GM23338 (cell line): Measurements from ENCODE around the gene CENPP.

Experiments
- CREB1 ChIP-seq: fragments of 250-450 bp; sonication (Bioruptor Pico); IDR thresholded peaks from 2 replicates; pipeline ENCODE4 v1.5.0; 2020; ENCODE audit warnings: low read depth, mild to moderate bottlenecking, moderate library complexity
- EZH2 ChIP-seq: fragments of 200-600 bp; sonication (generic); IDR thresholded peaks from one replicate; pipeline ENCODE4 v1.8.0; 2017; ENCODE audit warnings: antibody characterized with exemption, mild to moderate bottlenecking, low read depth; ENCODE audit not compliant: unreplicated experiment
- EZH2phosphoT487 ChIP-seq: fragments of 200-600 bp; sonication (generic); IDR thresholded peaks from one replicate; pipeline ENCODE4 v1.8.1; 2018; ENCODE audit warnings: antibody characterized with exemption; ENCODE audit not compliant: unreplicated experiment
- JUNB ChIP-seq: IDR thresholded peaks from one replicate; pipeline ENCODE4 v1.6.1; 2016; ENCODE audit warnings: antibody characterized with exemption; ENCODE audit not compliant: unreplicated experiment
- NANOG ChIP-seq: IDR thresholded peaks from 2 replicates; pipeline ENCODE4 v1.6.1; 2016; ENCODE audit warnings: antibody characterized with exemption, borderline replicate concordance
- POLR2AphosphoS5 ChIP-seq: IDR thresholded peaks from 2 replicates; pipeline ENCODE4 v1.6.1; 2016; ENCODE audit warnings: antibody characterized with exemption, low read depth
- STAT1 ChIP-seq: IDR thresholded peaks from one replicate; pipeline ENCODE4 v1.6.1; 2016; ENCODE audit warnings: antibody characterized with exemption; ENCODE audit not compliant: unreplicated experiment
- TF ChIP-seq, protein P1 (sequence below): IDR thresholded peaks from 2 replicates; pipeline ENCODE4 v1.6.1; 2016; ENCODE audit warnings: antibody characterized with exemption
- TF ChIP-seq, protein P2 (sequence below), 2 experiments: fragments of 200-600 bp in 1 of 2; sonication (generic) in 1 of 2; conservative IDR thresholded peaks; 2 replicates each; pipeline versions ENCODE4 v1.5.1 to v1.6.1; 2016 to 2017; ENCODE audit warnings: antibody characterized with exemption in 2 of 2, low read depth in 2 of 2, mild to moderate bottlenecking in 2 of 2, moderate library complexity in 1 of 2
- TF ChIP-seq, protein P3 (sequence below): IDR thresholded peaks from one replicate; pipeline ENCODE4 v1.6.1; 2018; ENCODE audit warnings: antibody characterized with exemption; ENCODE audit not compliant: unreplicated experiment
- TF ChIP-seq, protein P4 (sequence below): fragments of 250-450 bp; sonication (Bioruptor Pico); IDR thresholded peaks from 2 replicates; pipeline ENCODE4 v1.5.0; 2020; ENCODE audit warnings: mild to moderate bottlenecking, moderate library complexity

DNA sequence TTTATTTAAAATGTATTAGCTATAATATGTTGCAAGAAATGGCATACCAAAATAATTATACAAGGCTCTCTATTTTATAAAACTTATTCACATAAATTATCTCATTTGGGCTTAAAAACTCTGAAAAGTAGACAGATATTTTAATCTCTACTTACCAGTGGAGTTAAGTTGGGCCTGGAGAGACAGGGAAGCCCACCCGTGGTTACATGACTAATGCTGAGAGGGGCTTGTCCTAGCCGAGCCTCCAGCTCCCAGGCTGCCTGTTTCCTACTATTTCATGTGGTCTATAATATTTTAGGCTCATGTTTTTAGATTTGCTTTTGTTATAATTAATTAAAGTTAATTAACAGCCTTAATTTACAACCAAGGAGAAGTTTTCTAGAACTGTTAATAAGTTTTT, 177.4 kb downstream of the CENPP start:
- TF ChIP-seq, protein P1, sequence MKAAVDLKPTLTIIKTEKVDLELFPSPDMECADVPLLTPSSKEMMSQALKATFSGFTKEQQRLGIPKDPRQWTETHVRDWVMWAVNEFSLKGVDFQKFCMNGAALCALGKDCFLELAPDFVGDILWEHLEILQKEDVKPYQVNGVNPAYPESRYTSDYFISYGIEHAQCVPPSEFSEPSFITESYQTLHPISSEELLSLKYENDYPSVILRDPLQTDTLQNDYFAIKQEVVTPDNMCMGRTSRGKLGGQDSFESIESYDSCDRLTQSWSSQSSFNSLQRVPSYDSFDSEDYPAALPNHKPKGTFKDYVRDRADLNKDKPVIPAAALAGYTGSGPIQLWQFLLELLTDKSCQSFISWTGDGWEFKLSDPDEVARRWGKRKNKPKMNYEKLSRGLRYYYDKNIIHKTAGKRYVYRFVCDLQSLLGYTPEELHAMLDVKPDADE, result no peak
- TF ChIP-seq, protein P2, sequence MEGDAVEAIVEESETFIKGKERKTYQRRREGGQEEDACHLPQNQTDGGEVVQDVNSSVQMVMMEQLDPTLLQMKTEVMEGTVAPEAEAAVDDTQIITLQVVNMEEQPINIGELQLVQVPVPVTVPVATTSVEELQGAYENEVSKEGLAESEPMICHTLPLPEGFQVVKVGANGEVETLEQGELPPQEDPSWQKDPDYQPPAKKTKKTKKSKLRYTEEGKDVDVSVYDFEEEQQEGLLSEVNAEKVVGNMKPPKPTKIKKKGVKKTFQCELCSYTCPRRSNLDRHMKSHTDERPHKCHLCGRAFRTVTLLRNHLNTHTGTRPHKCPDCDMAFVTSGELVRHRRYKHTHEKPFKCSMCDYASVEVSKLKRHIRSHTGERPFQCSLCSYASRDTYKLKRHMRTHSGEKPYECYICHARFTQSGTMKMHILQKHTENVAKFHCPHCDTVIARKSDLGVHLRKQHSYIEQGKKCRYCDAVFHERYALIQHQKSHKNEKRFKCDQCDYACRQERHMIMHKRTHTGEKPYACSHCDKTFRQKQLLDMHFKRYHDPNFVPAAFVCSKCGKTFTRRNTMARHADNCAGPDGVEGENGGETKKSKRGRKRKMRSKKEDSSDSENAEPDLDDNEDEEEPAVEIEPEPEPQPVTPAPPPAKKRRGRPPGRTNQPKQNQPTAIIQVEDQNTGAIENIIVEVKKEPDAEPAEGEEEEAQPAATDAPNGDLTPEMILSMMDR (conservative IDR thresholded peaks at IDR 0.05; ENCODE audit: low read depth in 2 of 2), result no peak
- TF ChIP-seq, protein P3, sequence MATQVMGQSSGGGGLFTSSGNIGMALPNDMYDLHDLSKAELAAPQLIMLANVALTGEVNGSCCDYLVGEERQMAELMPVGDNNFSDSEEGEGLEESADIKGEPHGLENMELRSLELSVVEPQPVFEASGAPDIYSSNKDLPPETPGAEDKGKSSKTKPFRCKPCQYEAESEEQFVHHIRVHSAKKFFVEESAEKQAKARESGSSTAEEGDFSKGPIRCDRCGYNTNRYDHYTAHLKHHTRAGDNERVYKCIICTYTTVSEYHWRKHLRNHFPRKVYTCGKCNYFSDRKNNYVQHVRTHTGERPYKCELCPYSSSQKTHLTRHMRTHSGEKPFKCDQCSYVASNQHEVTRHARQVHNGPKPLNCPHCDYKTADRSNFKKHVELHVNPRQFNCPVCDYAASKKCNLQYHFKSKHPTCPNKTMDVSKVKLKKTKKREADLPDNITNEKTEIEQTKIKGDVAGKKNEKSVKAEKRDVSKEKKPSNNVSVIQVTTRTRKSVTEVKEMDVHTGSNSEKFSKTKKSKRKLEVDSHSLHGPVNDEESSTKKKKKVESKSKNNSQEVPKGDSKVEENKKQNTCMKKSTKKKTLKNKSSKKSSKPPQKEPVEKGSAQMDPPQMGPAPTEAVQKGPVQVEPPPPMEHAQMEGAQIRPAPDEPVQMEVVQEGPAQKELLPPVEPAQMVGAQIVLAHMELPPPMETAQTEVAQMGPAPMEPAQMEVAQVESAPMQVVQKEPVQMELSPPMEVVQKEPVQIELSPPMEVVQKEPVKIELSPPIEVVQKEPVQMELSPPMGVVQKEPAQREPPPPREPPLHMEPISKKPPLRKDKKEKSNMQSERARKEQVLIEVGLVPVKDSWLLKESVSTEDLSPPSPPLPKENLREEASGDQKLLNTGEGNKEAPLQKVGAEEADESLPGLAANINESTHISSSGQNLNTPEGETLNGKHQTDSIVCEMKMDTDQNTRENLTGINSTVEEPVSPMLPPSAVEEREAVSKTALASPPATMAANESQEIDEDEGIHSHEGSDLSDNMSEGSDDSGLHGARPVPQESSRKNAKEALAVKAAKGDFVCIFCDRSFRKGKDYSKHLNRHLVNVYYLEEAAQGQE, result no peak
- TF ChIP-seq POLR2AphosphoS5 (no peak), CREB1 (CRISPR knock-in tag) (no peak), EZH2phosphoT487 (no peak), EZH2 (no peak), JUNB (no peak), STAT1 (no peak), NANOG (no peak)
- TF ChIP-seq, protein P4, sequence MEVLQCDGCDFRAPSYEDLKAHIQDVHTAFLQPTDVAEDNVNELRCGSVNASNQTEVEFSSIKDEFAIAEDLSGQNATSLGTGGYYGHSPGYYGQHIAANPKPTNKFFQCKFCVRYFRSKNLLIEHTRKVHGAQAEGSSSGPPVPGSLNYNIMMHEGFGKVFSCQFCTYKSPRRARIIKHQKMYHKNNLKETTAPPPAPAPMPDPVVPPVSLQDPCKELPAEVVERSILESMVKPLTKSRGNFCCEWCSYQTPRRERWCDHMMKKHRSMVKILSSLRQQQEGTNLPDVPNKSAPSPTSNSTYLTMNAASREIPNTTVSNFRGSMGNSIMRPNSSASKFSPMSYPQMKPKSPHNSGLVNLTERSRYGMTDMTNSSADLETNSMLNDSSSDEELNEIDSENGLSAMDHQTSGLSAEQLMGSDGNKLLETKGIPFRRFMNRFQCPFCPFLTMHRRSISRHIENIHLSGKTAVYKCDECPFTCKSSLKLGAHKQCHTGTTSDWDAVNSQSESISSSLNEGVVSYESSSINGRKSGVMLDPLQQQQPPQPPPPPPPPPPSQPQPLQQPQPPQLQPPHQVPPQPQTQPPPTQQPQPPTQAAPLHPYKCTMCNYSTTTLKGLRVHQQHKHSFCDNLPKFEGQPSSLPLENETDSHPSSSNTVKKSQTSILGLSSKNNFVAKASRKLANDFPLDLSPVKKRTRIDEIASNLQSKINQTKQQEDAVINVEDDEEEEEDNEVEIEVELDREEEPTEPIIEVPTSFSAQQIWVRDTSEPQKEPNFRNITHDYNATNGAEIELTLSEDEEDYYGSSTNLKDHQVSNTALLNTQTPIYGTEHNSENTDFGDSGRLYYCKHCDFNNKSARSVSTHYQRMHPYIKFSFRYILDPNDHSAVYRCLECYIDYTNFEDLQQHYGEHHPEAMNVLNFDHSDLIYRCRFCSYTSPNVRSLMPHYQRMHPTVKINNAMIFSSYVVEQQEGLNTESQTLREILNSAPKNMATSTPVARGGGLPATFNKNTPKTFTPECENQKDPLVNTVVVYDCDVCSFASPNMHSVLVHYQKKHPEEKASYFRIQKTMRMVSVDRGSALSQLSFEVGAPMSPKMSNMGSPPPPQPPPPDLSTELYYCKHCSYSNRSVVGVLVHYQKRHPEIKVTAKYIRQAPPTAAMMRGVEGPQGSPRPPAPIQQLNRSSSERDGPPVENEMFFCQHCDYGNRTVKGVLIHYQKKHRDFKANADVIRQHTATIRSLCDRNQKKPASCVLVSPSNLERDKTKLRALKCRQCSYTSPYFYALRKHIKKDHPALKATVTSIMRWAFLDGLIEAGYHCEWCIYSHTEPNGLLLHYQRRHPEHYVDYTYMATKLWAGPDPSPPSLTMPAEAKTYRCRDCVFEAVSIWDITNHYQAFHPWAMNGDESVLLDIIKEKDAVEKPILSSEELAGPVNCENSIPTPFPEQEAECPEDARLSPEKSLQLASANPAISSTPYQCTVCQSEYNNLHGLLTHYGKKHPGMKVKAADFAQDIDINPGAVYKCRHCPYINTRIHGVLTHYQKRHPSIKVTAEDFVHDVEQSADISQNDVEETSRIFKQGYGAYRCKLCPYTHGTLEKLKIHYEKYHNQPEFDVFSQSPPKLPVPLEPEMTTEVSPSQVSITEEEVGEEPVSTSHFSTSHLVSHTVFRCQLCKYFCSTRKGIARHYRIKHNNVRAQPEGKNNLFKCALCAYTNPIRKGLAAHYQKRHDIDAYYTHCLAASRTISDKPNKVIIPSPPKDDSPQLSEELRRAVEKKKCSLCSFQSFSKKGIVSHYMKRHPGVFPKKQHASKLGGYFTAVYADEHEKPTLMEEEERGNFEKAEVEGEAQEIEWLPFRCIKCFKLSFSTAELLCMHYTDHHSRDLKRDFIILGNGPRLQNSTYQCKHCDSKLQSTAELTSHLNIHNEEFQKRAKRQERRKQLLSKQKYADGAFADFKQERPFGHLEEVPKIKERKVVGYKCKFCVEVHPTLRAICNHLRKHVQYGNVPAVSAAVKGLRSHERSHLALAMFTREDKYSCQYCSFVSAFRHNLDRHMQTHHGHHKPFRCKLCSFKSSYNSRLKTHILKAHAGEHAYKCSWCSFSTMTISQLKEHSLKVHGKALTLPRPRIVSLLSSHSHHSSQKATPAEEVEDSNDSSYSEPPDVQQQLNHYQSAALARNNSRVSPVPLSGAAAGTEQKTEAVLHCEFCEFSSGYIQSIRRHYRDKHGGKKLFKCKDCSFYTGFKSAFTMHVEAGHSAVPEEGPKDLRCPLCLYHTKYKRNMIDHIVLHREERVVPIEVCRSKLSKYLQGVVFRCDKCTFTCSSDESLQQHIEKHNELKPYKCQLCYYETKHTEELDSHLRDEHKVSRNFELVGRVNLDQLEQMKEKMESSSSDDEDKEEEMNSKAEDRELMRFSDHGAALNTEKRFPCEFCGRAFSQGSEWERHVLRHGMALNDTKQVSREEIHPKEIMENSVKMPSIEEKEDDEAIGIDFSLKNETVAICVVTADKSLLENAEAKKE (CRISPR knock-in tag), result no peak
